Mesenteric fat pad (tissue), 1 donor: ENCODE results near the gene CYTIP. TPM values are rescaled to one million over a fixed set of nuclear protein-coding genes. Genes with fewer than 3 reads are reported as not detected.

Experiments
- DNase-seq: peaks from one replicate; pipeline ENCODE4 v3.0.0-alpha.2; 2020; ENCODE audit warnings: low spot score
- total RNA-seq: library from RNA; stranded (reverse); fragmentation: NEBNext Ultra II Directional; extraction: Animal tissue kit (Norgen Biotek cat#: 25700); gene quantifications from one replicate; pipeline ENCODE4 v1.2.1, GENCODE V29; 2021
- donor health status: DM: yes; HTN: yes; CAD: no.

CYTIP gene
- total RNA-seq, 1 donor from 2014 or later = 16.0 TPM

- no peak for DNase-seq
Observed at GRCh38 chr2:157465554-157465953, 21.7 kb upstream of the CYTIP start.

- DNase-seq = no peak
Observed at GRCh38 chr2:157463002-157463401, 19.1 kb upstream of the CYTIP start.

DNA sequence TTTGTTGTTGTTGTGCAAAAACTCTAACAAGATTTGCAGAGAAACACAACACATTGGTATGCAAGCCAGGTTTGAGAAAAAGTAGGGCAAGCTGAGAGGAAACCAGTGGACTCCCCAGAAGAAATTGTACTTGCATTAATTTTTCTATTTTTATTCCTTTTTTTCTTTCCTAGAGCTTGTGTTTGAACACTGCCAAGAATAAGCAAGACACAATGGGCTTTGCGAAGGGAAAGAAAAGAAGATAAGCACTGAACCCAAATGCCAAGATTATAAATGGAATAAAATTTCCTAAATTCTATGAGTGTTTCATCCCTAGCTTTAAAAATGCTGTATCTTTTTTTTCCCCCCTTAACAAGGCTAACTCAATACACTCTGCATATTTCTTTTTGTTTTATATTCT, 17.0 kb upstream of the CYTIP start:
- DNase-seq = no peak

GRCh38 chr2:157460384-157460837, 16.5 kb upstream of the CYTIP start:
- DNase-seq = no peak

- no peak for DNase-seq
Observed at GRCh38 chr2:157459486-157459885, 15.6 kb upstream of the CYTIP start.

DNA sequence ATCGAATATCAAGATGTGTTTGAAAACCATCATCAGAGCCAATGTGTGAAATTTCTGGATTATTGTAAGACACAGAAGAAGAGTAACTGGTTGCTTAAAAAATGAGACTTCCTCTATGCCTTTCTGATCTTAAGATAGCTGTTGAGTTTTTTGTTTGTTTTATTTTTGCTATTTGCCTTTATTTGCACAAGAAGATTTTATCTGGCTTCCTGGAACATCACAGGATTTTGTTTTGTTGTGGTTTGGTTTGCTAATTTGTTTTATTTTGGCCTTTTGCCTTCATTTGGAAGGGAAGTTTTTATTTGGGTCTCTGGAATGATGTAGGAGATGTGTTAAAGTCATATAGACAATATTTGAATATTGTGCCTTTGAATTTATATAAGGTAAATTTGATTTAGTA, 3.9 kb upstream of the CYTIP start:
- no peak for DNase-seq

- no peak for DNase-seq
Observed at GRCh38 chr2:157447031-157447430, 3.1 kb upstream of the CYTIP start.

DNA sequence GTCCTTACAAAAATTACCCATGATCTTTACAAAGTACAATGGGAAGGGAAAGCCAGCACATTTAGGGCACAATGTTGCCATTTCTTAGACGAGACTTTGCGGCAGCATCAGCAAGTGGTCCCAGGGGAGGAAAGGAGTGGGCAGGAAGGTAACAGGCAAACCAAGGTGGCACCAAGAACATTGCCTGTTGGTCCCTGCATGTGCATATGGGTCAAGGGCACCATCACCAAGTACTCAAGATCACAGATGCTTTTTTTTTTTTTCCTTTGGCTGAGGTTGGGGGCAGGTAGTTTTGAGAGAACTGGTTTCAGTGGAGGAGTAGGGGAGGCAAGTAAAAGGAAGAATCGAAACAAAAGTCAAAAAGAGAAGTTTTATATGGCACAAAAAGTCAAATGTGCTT, 752 bp upstream of the CYTIP start:
- no peak for DNase-seq

GRCh38 chr2:157443090-157443489, 799 bp downstream of the CYTIP start:
- DNase-seq = no peak

DNA sequence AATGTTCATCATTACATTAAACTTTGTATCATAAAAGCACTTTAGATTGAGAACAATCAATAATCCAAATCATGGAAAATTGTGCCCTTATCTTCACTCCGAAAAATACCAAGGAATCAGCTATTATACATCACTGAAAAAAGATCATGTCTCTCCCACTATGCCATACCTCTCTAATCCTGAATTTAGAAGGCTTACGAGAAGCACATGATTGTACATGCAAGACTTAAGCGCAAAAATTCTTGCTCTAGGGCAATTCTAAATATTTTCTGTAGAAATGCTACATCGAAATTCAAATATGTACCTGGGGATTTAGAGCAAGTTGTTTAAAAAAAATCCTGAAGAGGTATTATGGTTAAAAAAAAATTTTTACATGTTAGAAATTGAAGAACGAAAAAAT, 1.3 kb downstream of the CYTIP start:
- no peak for DNase-seq

GRCh38 chr2:157442191-157442590, 1.7 kb downstream of the CYTIP start:
- no peak for DNase-seq

DNA sequence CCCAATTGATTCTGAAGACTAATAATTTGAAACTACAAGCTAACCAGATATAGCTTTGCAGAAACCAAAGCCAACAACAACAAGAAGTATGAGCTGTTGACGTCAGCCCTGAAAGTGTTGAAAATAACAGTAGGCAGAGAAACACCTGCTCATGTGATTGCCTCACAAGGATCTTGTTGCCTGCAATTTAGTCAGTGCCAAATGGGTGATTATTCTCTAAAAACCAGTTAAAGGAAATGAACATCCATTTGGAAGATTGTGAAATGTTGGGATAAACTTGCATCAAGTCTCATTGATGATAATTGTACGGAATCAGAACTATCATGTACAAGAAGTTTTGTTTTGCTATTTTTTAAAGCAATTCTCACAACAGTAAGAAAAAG, 2.8 kb downstream of the CYTIP start:
- no peak for DNase-seq

GRCh38 chr2:157440404-157441071, 3.4 kb downstream of the CYTIP start:
- DNase-seq = no peak

DNA sequence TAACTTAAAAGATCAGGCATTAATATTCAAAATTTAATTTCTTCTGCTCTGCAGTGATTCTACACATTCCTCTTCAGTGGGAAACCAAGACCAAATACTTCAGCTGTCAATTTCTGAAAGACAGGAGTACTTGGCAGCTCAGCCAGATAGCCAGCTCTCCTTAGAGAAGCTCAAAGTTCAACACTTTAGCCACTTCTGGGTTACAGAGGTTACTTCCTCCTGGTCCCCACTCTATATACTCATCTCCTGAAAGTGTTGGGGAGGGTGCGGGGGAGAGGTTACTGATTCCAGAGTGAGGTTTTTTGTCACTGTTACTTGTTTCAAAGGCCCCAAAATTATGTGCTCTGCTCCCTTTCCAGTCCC, 4.1 kb downstream of the CYTIP start:
- no peak for DNase-seq

- no peak for DNase-seq
Observed at GRCh38 chr2:157438863-157439823, 4.7 kb downstream of the CYTIP start.

- DNase-seq = no peak
Observed at GRCh38 chr2:157433394-157433793, 10.5 kb downstream of the CYTIP start.

DNA sequence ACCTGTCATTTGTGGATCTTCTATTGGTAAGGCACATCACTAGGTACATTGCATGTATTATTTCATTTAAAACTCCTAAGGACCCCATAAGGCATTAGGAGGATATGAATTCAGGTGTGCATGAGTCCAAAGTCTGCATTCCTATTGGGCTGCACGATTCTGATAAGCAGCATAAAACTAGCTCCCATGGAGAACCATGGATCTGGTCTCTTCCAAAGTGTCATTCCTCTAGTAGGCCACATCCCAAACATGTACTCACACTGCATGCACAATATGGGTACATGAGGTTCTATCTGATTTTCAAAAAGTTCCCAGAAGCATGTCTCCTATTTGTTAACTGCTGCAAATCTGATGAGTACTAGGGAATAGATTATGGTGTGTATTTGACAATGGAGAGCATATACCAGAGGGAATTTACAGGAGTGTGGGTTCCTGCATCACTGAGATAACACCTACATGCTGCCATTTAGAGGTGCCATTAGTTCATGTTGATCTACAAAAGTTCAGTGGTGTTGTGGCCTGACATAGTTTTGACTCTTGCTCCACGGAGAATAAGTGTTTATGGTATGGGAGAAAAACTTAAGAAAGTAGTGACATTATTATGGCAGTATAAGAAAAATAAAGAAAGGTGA, 11.3 kb downstream of the CYTIP start:
- no peak for DNase-seq

DNA sequence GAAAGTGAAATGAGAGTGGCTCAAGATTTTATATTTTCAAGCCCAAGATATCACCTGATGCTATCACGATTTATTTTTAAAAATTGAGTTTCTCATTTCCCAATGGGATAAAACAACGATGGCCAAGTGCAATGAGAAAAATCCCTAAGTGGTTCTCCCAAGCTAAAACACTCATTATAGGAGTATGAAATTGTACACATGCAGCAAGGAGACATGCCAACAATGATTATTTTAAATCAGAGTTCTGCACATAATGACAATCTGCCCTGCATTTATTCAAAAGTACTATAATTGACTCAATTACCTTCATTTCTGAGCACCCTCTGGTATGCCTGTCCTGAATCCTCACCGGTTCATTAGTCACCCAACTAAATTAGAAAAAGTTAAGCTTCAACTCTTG, 12.7 kb downstream of the CYTIP start:
- no peak for DNase-seq

GRCh38 chr2:157428500-157429175, 15.3 kb downstream of the CYTIP start:
- no peak for DNase-seq

GRCh38 chr2:157427922-157428303, 16.0 kb downstream of the CYTIP start:
- DNase-seq = no peak
